ENCODE data around the gene RYR1.
"Not testable (repeated sequence)": the region's sequence is repeated elsewhere in the genome, so short reads cannot be mapped to it uniquely, and the experiment has no call there.

The RYR1 gene

GRCh38 chr19:38417544-38418506 is 15.7 kb upstream of the RYR1 start:
- H3K9ac ChIP-seq (ENCODE audit: low read depth, low read length), result no peak overlapping the region
- H3K36me3 ChIP-seq (ENCODE audit: control insufficient read depth, insufficient read depth, low read length), result peaks cover 3% of the 10 kb centered on the region
- H3K4me1 ChIP-seq (ENCODE audit: control insufficient read depth, insufficient read depth, low read length), result peaks cover 4% of the 10 kb centered on the region
- H3K4me3 ChIP-seq (ENCODE audit: low read depth, low read length), result peak overlapping the region; percentile 54
- H3K27me3 ChIP-seq (ENCODE audit: control insufficient read depth, insufficient read depth, low read length), result peaks cover 5% of the 10 kb centered on the region
- no peaks in the 10 kb centered on the region for H3K9me3 ChIP-seq (ENCODE audit: control insufficient read depth, insufficient read depth, low read length)

DNA sequence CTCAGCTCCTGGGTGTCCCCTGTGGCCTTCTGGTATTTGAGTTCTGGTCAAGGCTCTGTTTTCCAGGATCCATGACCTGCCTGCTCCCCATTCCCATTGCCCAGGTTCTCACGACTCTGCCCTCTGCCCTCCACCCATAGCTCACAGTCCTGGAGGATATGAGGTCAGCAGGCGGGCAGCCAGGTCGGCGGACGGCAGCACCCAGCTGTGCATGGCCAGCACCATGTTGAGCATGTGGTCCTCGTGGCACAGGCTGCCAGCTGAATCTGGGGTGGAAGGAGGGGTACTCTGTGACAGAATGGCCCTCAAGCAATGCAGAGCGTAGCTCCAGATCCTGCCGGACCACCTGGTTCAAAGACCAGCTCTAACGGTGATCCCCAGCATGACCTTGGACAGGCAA is 12.6 kb upstream of the RYR1 start:
- no peak overlapping the region for H3K9ac ChIP-seq (ENCODE audit: low read depth, low read length)
- no peaks in the 10 kb centered on the region for H3K9me3 ChIP-seq (ENCODE audit: control insufficient read depth, insufficient read depth, low read length)

DNA sequence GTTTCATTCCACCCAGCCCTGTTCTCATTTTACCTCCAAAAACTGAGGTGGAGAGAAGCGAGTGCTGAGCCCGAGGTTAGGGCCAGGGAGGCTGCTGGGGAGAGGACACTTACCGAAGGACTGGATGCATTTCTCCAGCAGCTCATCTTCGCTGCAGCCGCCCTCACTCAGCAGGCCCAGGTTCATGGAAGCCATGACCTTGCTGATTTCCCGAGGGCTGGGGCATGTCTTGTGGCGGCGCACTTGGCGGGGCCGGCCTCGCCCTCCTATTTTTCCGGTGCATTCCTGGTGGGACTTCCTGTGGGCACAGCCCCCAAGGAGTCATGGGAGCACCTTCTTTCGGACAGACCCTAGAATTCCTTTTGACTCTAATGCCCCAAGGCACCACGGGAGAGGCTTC is 11.6 kb upstream of the RYR1 start:
- H3K4me3 ChIP-seq (ENCODE audit: low read depth, low read length), result no peak overlapping the region
- no peaks in the 10 kb centered on the region for H3K9me3 ChIP-seq (ENCODE audit: control insufficient read depth, insufficient read depth, low read length)
- peaks cover 3% of the 10 kb centered on the region for H3K36me3 ChIP-seq (ENCODE audit: control insufficient read depth, insufficient read depth, low read length)
- H3K4me1 ChIP-seq (ENCODE audit: control insufficient read depth, insufficient read depth, low read length), result peaks cover 9% of the 10 kb centered on the region
- peaks cover 5% of the 10 kb centered on the region for H3K27me3 ChIP-seq (ENCODE audit: control insufficient read depth, insufficient read depth, low read length)
- no peak overlapping the region for H3K9ac ChIP-seq (ENCODE audit: low read depth, low read length)

More for the DNA sequence above, 12.6 kb upstream of the RYR1 start:
- Histone ChIP-seq H3K36me3 (ENCODE audit: control insufficient read depth, insufficient read depth, low read length) (peaks cover 3% of the 10 kb centered on the region), H3K4me3 (ENCODE audit: low read depth, low read length) (no peak overlapping the region), H3K4me1 (ENCODE audit: control insufficient read depth, insufficient read depth, low read length) (peaks cover 9% of the 10 kb centered on the region), H3K27me3 (ENCODE audit: control insufficient read depth, insufficient read depth, low read length) (peaks cover 5% of the 10 kb centered on the region)

DNA sequence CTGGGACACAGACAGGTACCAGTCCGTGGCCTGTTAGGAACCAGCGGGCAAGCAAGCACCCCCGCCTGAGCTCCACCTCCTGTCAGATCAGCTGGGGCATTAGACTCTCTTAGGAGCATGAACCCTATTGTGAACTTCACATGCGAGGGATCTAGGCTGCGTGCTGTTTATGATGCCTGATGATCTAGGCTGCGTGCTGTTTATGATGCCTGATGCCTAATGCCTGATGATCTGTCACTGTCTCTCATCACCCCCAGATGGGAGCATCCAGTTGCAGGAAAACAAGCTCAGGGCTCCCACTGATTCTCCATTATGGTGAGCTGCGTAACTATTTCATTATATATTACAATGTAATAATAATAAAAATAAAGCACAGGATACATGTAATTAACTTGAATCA is 11.1 kb upstream of the RYR1 start:
- peaks cover 5% of the 10 kb centered on the region for H3K27me3 ChIP-seq (ENCODE audit: control insufficient read depth, insufficient read depth, low read length)
- peaks cover 3% of the 10 kb centered on the region for H3K36me3 ChIP-seq (ENCODE audit: control insufficient read depth, insufficient read depth, low read length)
- peaks cover 7% of the 10 kb centered on the region for H3K4me1 ChIP-seq (ENCODE audit: control insufficient read depth, insufficient read depth, low read length)
- no peak overlapping the region for H3K4me3 ChIP-seq (ENCODE audit: low read depth, low read length)
- no peak overlapping the region for H3K9ac ChIP-seq (ENCODE audit: low read depth, low read length)
- no peaks in the 10 kb centered on the region for H3K9me3 ChIP-seq (ENCODE audit: control insufficient read depth, insufficient read depth, low read length)

- H3K36me3 ChIP-seq (ENCODE audit: control insufficient read depth, insufficient read depth, low read length), result peaks cover 3% of the 10 kb centered on the region
- no peaks in the 10 kb centered on the region for H3K27me3 ChIP-seq (ENCODE audit: control insufficient read depth, insufficient read depth, low read length)
- no peak overlapping the region for H3K4me3 ChIP-seq (ENCODE audit: low read depth, low read length)
- no peaks in the 10 kb centered on the region for H3K9me3 ChIP-seq (ENCODE audit: control insufficient read depth, insufficient read depth, low read length)
- H3K9ac ChIP-seq (ENCODE audit: low read depth, low read length), result no peak overlapping the region
- peaks cover 5% of the 10 kb centered on the region for H3K4me1 ChIP-seq (ENCODE audit: control insufficient read depth, insufficient read depth, low read length)
Observed at GRCh38 chr19:38424272-38424671, 9.2 kb upstream of the RYR1 start.

- Histone ChIP-seq H3K4me1 (ENCODE audit: control insufficient read depth, insufficient read depth, low read length) (peaks cover 5% of the 10 kb centered on the region), H3K9ac (ENCODE audit: low read depth, low read length) (peak overlapping the region; percentile 65), H3K4me3 (ENCODE audit: low read depth, low read length) (peak overlapping the region; percentile 39)
Observed at GRCh38 chr19:38425222-38425809, 8.2 kb upstream of the RYR1 start.

GRCh38 chr19:38425810-38426466 is 7.6 kb upstream of the RYR1 start, which contains the start of gene RASGRP4:
TSS of gene RASGRP4 (minus strand) at chr19:38426219. CDS start at chr19:38426091, 128 bp downstream.
- H3K36me3 ChIP-seq (ENCODE audit: control insufficient read depth, insufficient read depth, low read length), result peaks cover 3% of the 10 kb centered on the region
- H3K4me1 ChIP-seq (ENCODE audit: control insufficient read depth, insufficient read depth, low read length), result peaks cover 5% of the 10 kb centered on the region
- H3K9ac ChIP-seq (ENCODE audit: low read depth, low read length), result peak within 1 kb of the TSS; percentile 65
- no peaks in the 10 kb centered on the region for H3K9me3 ChIP-seq (ENCODE audit: control insufficient read depth, insufficient read depth, low read length)
- H3K4me3 ChIP-seq (ENCODE audit: low read depth, low read length), result peak within 1 kb of the TSS; percentile 39
- no peaks in the 10 kb centered on the region for H3K27me3 ChIP-seq (ENCODE audit: control insufficient read depth, insufficient read depth, low read length)

More at GRCh38 chr19:38425222-38425809, 8.2 kb upstream of the RYR1 start:
- Histone ChIP-seq H3K9me3 (ENCODE audit: control insufficient read depth, insufficient read depth, low read length) (no peaks in the 10 kb centered on the region), H3K27me3 (ENCODE audit: control insufficient read depth, insufficient read depth, low read length) (no peaks in the 10 kb centered on the region), H3K36me3 (ENCODE audit: control insufficient read depth, insufficient read depth, low read length) (peaks cover 3% of the 10 kb centered on the region)

- not testable (repeated sequence) for H3K36me3 ChIP-seq (ENCODE audit: control insufficient read depth, insufficient read depth, low read length); H3K4me3 ChIP-seq (ENCODE audit: low read depth, low read length); H3K9ac ChIP-seq (ENCODE audit: low read depth, low read length); H3K9me3 ChIP-seq (ENCODE audit: control insufficient read depth, insufficient read depth, low read length); H3K4me1 ChIP-seq (ENCODE audit: control insufficient read depth, insufficient read depth, low read length); H3K27me3 ChIP-seq (ENCODE audit: control insufficient read depth, insufficient read depth, low read length)
Observed at GRCh38 chr19:38427035-38427677, 6.3 kb upstream of the RYR1 start.

DNA sequence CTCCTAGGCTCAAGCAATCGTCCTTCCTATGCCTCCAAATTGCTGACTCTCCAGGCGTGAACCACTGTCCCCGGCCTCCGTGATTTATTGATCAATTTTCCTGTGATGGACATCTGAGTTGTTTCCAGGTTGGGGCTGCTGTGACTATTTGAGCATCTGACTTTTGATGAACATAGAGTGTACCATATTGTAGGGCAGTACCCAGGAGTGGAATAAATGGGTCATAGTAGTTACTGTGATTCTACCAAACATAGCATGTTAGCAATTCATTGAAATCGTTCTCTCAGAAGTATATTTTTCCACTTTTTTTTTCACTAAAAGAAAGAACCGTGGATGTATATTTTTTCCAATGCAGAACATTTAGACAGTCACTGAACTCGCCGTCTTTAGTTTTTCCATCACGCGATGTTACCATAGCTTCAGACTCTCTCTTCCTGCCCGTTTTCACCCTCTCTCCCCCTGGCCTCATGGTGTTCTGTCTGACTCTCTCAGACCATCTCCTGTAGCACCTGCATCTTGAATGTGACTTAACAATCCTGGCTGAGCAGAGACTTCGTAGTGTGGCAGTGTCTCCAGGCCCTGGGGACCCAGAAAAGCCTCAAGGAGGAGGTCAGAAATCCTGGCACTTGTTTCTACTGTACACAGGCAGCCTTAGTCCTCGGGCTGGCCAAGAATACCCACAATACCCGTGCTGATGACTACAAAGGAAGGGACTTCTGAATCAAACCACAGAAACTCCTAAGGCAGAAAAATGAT is 4.3 kb upstream of the RYR1 start:
- H3K9ac ChIP-seq (ENCODE audit: low read depth, low read length), result no peak overlapping the region

DNA sequence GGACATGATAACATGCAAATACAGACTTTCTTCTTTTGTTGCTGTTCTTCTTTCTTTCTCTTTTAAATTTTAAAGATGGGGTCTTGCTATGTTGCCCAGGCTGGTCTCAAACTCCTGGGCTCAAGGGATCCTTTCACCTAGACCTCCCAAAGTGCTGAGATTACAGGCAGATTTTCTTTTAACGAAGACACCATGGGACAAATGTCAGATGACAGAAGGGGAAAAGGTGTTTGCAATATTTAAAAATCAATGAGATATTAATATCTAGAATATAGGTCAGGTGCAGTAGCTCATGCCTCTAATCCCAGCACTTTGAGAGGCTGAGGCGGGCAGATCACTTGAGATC is 3.7 kb upstream of the RYR1 start:
- Histone ChIP-seq H3K36me3 (ENCODE audit: control insufficient read depth, insufficient read depth, low read length) (no peaks in the 10 kb centered on the region), H3K9ac (ENCODE audit: low read depth, low read length) (no peak overlapping the region), H3K27me3 (ENCODE audit: control insufficient read depth, insufficient read depth, low read length) (no peaks in the 10 kb centered on the region)

More for the DNA sequence above, 4.3 kb upstream of the RYR1 start:
- Histone ChIP-seq H3K9me3 (ENCODE audit: control insufficient read depth, insufficient read depth, low read length) (no peaks in the 10 kb centered on the region), H3K27me3 (ENCODE audit: control insufficient read depth, insufficient read depth, low read length) (no peaks in the 10 kb centered on the region), H3K4me1 (ENCODE audit: control insufficient read depth, insufficient read depth, low read length) (peaks cover 5% of the 10 kb centered on the region), H3K4me3 (ENCODE audit: low read depth, low read length) (no peak overlapping the region), H3K36me3 (ENCODE audit: control insufficient read depth, insufficient read depth, low read length) (no peaks in the 10 kb centered on the region)

DNA sequence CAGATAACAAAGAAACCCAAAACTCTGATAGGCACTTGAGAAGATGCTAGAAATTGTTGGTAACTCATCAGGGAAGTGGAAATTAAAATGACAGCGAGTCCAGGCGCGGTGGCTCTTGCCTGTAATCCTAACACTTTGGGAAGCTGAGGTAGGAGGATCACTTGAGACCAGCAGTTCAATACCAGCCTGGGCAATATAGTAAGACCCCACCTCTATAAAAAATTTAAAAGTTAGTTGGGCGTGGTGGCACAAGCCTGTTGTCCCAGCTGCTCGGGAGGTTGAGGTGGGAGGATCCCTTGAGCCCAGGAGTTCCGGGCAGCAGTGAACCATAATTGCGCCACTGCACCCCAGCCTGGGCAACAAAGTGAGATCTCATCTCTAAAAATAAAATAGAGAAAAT is 2.6 kb upstream of the RYR1 start:
- H3K9me3 ChIP-seq (ENCODE audit: control insufficient read depth, insufficient read depth, low read length), result no peaks in the 10 kb centered on the region
- H3K4me3 ChIP-seq (ENCODE audit: low read depth, low read length), result no peak overlapping the region
- H3K36me3 ChIP-seq (ENCODE audit: control insufficient read depth, insufficient read depth, low read length), result no peaks in the 10 kb centered on the region
- H3K27me3 ChIP-seq (ENCODE audit: control insufficient read depth, insufficient read depth, low read length), result no peaks in the 10 kb centered on the region
- peaks cover 3% of the 10 kb centered on the region for H3K4me1 ChIP-seq (ENCODE audit: control insufficient read depth, insufficient read depth, low read length)
- no peak overlapping the region for H3K9ac ChIP-seq (ENCODE audit: low read depth, low read length)

More for the DNA sequence above, 3.7 kb upstream of the RYR1 start:
- no peaks in the 10 kb centered on the region for H3K9me3 ChIP-seq (ENCODE audit: control insufficient read depth, insufficient read depth, low read length)
- H3K4me1 ChIP-seq (ENCODE audit: control insufficient read depth, insufficient read depth, low read length), result peaks cover 5% of the 10 kb centered on the region
- H3K4me3 ChIP-seq (ENCODE audit: low read depth, low read length), result no peak overlapping the region
